HepG2 (cell line): ENCODE results near the gene VWA7. TPM values are rescaled to one million over a fixed set of nuclear protein-coding genes. Genes with fewer than 3 reads are reported as not detected.

Experiments used
- FOXK1 ChIP-seq: sonication (generic); formaldehyde crosslinking; IDR thresholded peaks from 2 replicates; pipeline ENCODE4 v1.4.0; 2020; ENCODE audit warnings: low read depth, missing genetic modification reagents, borderline replicate concordance
- KLF16 ChIP-seq, 2 experiments: sonication (generic) in 1 of 2; formaldehyde crosslinking in 1 of 2; IDR thresholded peaks; 2 replicates each; pipeline versions ENCODE4 v1.6.1 to v1.8.0; 2016 to 2023; ENCODE audit warnings: missing genetic modification reagents in 2 of 2, missing compliant biosample characterization in 1 of 2
- MAX ChIP-seq: IDR thresholded peaks from 2 replicates; pipeline ENCODE4 v1.6.1; 2012; ENCODE audit warnings: inconsistent platforms
- MTA1 ChIP-seq: sonication (generic); formaldehyde crosslinking; IDR thresholded peaks from 2 replicates; pipeline ENCODE4 v1.4.0; 2020; ENCODE audit warnings: missing genetic modification reagents, mild to moderate bottlenecking, borderline replicate concordance
- NFE2L1 ChIP-seq: sonication (generic); formaldehyde crosslinking; IDR thresholded peaks from 2 replicates; pipeline ENCODE4 v1.4.0; 2020; ENCODE audit warnings: missing genetic modification reagents, mild to moderate bottlenecking, borderline replicate concordance
- PAWR ChIP-seq: sonication (generic); formaldehyde crosslinking; IDR thresholded peaks from 2 replicates; pipeline ENCODE4 v1.4.0; 2020; ENCODE audit warnings: missing genetic modification reagents, mild to moderate bottlenecking, borderline replicate concordance
- UBTF ChIP-seq: sonication (generic); formaldehyde crosslinking; IDR thresholded peaks from 2 replicates; pipeline ENCODE4 v1.4.0; 2020; ENCODE audit warnings: mild to moderate bottlenecking, missing genetic modification reagents
- ZFP36 ChIP-seq: fragments of 150-350 bp; IDR thresholded peaks from 2 replicates; pipeline ENCODE4 v1.6.1; 2018; ENCODE audit warnings: borderline replicate concordance, low read length, low read depth; ENCODE audit not compliant: partially characterized antibody
- ZNF800 ChIP-seq: sonication (generic); formaldehyde crosslinking; IDR thresholded peaks from 2 replicates; pipeline ENCODE4 v1.4.0; 2020; ENCODE audit warnings: missing genetic modification reagents
- ZNF878 ChIP-seq: sonication (generic); formaldehyde crosslinking; IDR thresholded peaks from 2 replicates; pipeline ENCODE4 v1.8.1; 2023; ENCODE audit warnings: mild to moderate bottlenecking, missing genetic modification reagents, moderate library complexity
- polyA plus RNA-seq, 8 experiments: library from polyadenylated mRNA; depleted of rRNA in 3 of 8; stranded (reverse) in 7 of 8; unstranded in 1 of 8; fragments of >200 nt; fragmentation: Illumina TruSeq in 4 of 8; extraction: Trizol in 4 of 8; gene quantifications; 2 replicates each; pipeline versions ENCODE4 v1.2.1 to v1.2.3, GENCODE V29; 2011 to 2016; ENCODE audit warnings: low read depth in 4 of 8, missing spikeins in 1 of 8, mixed read lengths in 1 of 8; ENCODE audit not compliant: insufficient read depth in 1 of 8
- total RNA-seq, 5 experiments: library from RNA; depleted of rRNA; stranded (reverse); fragments of >200 nt; fragmentation: Illumina TruSeq; extraction: Trizol; gene quantifications; 2 replicates each; pipeline ENCODE4 v1.2.3, GENCODE V29; 2016; ENCODE audit warnings: low read depth in 1 of 5
- TF ChIP-seq, protein P1 (sequence below): sonication (generic); formaldehyde crosslinking; IDR thresholded peaks from 2 replicates; pipeline ENCODE4 v1.8.0; 2022; ENCODE audit warnings: mild to moderate bottlenecking, missing genetic modification reagents, moderate library complexity
- TF ChIP-seq, protein P2 (sequence below): sonication (generic); formaldehyde crosslinking; IDR thresholded peaks from 2 replicates; pipeline ENCODE4 v1.4.0; 2020; ENCODE audit warnings: missing genetic modification reagents, borderline replicate concordance
- TF ChIP-seq, protein P3 (sequence below): sonication (generic); formaldehyde crosslinking; IDR thresholded peaks from 2 replicates; pipeline ENCODE4 v1.8.1; 2023; ENCODE audit warnings: missing genetic modification reagents, mild to moderate bottlenecking, borderline replicate concordance

The VWA7 gene
- total and polyA plus RNA-seq, 2 of the 13 experiments (the other 11 are each of a cell fraction or from before 2014, with no cell fraction given): 0.86 to 3.3 TPM

GRCh38 chr6:31736021-31736767 is 40.9 kb downstream of the VWA7 start, which contains the start of gene CLIC1 (continued):
- TF ChIP-seq MTA1 (peak; percentile 41; the same call in 1 of the 2 replicates), MAX (no peak), UBTF (CRISPR knock-in tag) (peak; percentile 64), PAWR (CRISPR knock-in tag) (no peak), ZNF878 (CRISPR knock-in tag) (no peak; the same call in 1 of the 2 replicates), ZNF800 (CRISPR knock-in tag) (0 out of 2 replicates have a peak, but pooled peaks have one; percentile 21), FOXK1 (CRISPR knock-in tag) (peak; percentile 9; the same call in 1 of the 2 replicates), KLF16 (CRISPR knock-in tag; IDR thresholded peaks at IDR 0.05) (peak in 1 of 2 experiments; percentile 95; a peak in 2 of 4 replicates), NFE2L1 (peak; percentile 66; the same call in 1 of the 2 replicates), ZFP36 (no peak)
- TF ChIP-seq, protein P1, sequence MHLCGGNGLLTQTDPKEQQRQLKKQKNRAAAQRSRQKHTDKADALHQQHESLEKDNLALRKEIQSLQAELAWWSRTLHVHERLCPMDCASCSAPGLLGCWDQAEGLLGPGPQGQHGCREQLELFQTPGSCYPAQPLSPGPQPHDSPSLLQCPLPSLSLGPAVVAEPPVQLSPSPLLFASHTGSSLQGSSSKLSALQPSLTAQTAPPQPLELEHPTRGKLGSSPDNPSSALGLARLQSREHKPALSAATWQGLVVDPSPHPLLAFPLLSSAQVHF (CRISPR knock-in tag): no peak
- TF ChIP-seq, protein P2, sequence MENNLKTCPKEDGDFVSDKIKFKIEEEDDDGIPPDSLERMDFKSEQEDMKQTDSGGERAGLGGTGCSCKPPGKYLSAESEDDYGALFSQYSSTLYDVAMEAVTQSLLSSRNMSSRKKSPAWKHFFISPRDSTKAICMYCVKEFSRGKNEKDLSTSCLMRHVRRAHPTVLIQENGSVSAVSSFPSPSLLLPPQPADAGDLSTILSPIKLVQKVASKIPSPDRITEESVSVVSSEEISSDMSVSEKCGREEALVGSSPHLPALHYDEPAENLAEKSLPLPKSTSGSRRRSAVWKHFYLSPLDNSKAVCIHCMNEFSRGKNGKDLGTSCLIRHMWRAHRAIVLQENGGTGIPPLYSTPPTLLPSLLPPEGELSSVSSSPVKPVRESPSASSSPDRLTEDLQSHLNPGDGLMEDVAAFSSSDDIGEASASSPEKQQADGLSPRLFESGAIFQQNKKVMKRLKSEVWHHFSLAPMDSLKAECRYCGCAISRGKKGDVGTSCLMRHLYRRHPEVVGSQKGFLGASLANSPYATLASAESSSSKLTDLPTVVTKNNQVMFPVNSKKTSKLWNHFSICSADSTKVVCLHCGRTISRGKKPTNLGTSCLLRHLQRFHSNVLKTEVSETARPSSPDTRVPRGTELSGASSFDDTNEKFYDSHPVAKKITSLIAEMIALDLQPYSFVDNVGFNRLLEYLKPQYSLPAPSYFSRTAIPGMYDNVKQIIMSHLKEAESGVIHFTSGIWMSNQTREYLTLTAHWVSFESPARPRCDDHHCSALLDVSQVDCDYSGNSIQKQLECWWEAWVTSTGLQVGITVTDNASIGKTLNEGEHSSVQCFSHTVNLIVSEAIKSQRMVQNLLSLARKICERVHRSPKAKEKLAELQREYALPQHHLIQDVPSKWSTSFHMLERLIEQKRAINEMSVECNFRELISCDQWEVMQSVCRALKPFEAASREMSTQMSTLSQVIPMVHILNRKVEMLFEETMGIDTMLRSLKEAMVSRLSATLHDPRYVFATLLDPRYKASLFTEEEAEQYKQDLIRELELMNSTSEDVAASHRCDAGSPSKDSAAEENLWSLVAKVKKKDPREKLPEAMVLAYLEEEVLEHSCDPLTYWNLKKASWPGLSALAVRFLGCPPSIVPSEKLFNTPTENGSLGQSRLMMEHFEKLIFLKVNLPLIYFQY (CRISPR knock-in tag): peak; percentile 72; the same call in 1 of the 2 replicates
- TF ChIP-seq, protein P3, sequence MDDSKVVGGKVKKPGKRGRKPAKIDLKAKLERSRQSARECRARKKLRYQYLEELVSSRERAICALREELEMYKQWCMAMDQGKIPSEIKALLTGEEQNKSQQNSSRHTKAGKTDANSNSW (CRISPR knock-in tag): no peak
